ENCODE data around the gene FBLN1.

The FBLN1 gene

DNA sequence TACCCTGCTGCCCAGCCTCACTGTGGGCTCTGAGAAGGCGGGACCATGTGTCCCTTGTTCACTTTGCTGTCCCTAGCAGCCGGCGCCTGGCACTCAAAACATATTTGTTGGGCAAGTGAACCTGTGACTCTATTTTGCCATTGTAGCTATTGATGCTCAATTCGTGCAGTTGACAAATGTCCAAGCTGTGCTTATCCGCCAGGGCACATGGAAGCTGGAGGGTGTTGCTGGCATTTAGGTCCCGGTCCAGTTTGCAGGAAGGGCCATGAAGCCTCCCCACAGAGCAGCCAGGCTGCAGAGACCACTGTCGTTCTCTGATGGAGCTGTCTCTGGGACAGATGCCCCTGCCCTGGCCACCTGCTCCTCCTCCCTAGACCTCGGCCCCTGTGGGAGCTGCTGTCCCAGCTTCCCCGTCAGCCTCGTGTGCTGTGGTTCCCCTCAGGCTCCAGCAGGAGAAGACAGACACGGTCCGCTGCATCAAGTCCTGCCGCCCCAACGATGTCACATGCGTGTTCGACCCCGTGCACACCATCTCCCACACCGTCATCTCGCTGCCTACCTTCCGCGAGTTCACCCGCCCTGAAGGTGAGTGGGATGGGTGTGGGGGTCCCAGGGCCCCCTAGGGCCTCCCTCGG, 71.5 kb downstream of the FBLN1 start:
- DNase-seq: no peak

DNA sequence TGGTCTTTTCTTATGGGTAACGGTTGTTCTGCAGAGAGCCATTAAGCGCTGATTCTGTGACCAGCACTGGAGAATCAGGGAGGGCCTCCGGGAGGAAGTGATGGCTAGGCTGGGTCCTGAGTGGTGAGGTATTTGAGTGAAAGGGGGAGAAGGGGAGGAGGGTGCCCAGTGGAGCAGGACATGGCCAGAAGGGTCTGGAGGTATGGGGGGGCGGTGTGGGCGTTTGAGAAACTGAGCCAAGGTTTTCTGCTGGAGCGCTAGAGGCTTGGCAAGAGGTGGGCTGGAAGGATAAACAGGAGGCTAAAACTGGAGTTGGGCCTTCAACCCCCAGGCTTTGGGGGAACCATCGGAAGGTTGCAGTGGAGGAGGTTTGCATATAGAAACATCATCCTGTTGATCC, 72.5 kb downstream of the FBLN1 start:
- DNase-seq: no peak

DNA sequence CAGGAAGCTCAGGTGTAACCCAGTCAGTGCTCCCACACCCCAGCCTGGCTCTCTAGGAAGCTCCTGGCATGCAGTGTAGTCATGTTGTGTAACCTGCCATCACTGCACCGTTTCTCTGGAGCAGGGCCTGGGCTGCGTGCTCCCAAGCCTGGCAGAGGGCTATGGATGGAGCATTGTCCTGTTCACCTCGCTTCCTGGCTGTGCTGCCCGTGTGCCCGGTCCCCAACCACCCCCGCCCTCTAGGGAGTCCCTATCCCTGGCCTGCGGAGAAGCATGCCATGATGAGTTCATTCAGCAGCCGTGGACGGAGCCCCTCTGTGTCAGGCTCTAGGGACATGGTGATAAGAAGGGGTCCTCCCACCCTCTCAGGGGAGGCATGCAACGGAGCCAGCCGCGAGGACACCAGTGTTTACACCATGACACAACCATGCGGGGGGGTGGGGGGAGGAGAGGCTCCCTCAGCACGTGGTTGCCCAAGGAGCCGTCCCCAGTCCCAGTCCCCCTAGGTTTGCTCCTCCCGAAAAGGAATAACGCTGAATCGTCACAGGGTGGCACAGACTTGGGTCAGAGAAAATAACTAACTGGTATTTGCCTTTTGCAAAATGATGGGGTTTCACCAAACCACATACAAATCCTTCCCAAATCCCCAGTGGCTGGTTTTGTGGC, 73.1 kb downstream of the FBLN1 start:
- DNase-seq: no peak

DNA sequence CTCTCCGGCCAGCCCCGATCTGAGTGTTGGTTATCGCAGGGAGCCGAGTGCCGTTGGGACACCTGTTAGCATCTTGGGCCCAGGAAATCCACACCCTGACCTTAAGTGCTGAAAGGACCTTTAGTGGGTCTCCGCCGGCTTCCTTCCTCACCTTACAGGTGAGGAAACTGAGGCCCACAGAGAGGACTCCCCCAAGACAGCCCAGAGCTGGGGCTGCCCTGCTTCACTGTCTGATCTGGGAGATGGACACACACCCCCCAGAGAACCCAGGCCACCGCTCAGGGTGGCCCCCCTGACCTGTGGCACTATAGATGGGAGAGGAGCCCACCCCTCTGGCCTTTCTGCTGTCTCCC, 73.6 kb downstream of the FBLN1 start:
- DNase-seq: no peak

DNA sequence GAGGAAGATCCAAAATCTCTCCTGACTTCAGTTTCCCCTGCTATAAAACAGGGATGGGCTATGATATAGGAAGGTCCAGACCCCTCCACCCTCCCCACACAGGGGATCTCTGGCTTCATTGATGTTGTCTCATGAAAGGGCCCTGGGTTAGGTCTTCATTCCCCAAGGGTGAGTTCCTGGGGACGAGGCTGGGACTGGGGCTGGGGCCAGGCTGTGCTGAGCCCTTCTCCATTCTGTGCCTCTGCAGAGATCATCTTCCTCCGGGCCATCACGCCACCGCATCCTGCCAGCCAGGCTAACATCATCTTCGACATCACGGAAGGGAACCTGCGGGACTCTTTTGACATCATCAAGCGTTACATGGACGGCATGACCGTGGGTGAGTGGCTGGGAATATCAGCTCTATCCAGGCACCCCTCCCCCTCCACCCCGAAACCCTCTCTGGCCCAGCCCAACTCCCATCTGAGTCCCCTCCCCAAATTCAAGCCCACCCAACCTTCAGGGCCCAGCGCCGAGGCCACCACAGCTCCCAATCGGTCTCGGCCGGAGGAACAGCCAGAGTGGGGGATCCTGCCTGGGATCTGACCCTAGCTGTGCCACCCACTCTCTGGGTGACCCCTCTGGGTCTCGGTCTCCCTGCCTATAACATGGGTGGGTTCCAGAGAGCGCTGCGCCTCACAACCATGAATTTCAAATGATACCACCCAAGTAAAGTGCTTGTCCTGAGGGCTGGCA, 74.2 kb downstream of the FBLN1 start:
- DNase-seq: no peak

DNA sequence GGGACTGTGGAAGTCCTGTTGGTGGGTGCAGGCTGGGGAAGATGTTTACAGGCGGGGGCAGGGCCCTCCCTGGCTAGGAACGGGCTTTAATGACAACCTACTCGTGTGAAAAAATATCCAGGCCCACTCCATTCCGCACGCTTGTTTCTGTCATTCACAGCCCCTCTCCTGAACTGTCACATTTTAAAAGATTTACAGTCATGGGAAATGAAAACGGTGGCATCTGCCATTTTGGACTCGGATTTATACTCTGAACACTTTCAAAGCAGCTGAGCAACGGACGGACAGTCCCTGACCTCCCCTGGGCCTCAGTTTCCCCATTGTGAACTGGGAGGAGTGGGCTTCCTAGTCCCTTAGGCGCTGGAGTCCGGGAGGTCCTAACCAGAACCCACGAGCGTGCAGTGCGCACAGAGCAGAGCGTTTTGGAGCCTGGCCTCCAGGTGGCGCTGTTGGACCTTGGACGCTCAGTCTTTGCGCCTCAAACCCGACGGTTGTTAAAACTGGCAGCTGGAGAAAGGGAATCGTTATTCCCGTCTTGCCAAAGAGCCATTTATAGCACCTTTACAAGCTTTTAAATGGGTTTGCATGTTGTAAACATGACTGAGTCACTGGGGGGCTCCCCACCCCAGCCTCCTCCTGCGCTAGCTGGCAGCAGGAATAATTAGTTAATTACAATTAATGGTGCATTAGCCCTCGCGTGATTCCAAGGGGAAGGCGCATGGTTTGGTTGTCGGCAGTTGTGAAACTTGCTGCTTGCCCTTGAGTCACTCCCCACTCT, 75.3 kb downstream of the FBLN1 start:
- DNase-seq: peak; percentile 69

DNA sequence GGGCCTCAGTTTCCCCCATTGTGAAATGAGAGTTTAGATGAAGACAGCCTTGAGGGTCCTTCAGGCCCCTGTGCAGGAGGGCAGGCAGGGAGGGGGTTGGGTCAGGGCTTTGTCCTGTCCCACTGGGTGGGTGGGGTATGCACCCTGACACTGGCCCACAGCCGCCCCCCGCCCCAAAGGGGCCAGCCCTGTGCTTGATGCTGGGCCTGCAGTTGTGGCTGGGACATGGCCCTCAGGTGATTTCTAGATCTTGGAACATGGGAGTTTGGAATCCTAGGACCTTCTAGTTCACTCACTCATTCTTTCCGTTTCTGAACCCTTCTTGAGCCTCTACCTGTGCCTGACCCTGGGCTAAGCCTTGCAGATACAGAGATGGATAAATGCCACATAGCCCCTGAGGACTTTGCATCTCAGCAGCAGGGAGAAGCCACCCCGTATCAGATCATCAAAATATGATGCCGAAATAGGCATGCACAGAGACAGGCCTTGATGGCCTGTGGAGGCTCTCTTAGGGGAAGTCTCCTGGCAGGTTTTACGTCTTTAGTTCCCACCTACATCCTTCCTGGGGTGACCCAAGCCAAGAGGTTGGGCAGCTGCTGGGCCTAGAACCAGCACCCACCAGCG, 76.0 kb downstream of the FBLN1 start:
- no peak for DNase-seq

DNA sequence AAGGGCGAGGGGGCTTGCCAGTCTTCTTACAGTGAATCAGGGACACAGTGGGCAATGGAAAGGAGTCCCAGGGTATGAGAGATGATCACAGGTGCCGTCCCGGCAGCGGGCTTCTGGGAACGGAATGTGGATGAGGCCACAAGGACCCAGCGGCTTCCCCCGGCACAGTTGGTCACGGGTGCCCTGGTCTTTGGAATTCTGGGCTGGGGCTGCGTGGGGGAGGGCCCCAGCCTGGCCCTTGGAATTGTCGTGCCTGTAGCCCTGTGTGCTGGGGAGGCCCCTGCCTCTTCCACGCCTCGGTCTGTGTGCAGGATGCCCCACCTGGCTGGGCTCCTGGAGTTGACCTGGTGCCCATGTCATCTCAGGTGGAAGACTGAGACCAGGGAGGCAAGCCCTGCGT, 76.6 kb downstream of the FBLN1 start:
- no peak for DNase-seq

DNA sequence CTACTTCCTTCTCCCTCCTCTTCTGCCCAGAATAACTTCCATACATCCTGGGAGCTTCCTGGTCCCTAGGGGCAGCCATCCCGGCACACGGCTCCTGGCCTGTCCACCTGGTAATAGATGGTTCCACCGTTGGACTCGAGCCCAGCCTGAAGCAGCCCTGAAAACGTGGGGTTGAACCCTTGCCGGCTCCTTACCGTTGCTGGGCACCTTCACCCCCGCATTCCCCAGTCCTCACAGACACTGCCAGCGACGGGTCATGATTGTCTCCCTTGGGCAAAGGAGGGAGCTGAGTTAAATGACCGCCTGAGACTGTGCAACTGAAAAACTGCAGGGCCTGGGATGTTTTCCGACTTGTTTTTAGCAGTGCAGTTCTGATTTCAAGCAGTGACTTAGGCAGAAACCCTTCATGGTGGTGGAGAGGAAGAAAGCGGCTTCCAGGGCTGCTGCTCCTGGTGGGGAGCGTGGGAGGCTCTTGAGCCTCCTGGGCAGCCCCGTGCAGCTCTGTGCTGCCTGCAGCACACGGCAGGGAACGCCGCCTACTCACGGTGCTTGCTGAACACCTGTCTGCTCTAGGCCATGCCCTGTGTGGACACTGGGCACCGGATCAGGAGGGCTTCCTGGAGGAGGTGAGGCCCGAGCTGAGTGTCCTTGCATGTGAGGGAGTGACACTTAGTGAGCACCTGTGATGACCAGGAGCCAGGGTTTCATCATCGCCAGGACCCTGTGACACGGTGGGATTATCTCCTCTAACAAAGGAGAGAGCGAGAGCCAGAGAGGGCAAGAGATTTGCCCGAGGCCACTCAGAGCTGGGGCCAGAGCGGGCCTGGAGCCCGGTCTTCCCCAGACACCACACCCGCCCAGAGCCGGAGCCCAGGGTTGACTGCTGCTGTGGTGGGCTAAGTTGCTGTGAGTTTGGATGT, 77.4 kb downstream of the FBLN1 start:
- DNase-seq: no peak

DNA sequence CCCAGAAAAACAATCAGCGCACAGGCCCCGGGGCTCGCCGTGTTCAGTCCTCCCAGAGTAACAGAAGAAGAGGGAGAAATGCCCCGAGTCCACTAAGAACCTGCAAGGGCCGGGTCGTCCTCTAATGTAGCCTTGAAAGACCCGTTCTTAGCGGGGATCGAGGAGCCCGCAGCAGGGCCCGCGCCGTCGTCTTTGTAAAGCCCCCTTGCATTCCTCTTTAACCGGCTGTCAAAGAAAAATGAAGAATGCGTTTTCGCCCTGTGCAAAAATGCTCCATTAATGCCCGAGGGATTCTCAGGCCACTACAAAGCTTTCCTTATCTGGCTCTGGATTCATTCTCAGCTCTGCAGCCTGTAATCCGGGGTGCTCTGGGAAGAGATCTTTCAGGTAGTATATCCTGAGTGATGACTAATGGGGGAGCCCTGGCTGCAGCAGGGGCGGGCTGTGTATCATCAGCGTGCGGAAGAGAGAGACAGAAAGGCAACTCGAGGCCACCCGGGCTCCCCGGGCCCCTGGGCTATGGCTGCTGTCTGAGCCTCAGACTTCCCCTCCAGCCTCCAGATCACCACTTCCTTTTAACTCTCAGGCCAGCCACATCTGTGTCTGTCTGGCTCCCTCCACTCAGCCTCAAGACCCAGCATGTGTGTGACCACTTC, 78.2 kb downstream of the FBLN1 start:
- DNase-seq: no peak

DNA sequence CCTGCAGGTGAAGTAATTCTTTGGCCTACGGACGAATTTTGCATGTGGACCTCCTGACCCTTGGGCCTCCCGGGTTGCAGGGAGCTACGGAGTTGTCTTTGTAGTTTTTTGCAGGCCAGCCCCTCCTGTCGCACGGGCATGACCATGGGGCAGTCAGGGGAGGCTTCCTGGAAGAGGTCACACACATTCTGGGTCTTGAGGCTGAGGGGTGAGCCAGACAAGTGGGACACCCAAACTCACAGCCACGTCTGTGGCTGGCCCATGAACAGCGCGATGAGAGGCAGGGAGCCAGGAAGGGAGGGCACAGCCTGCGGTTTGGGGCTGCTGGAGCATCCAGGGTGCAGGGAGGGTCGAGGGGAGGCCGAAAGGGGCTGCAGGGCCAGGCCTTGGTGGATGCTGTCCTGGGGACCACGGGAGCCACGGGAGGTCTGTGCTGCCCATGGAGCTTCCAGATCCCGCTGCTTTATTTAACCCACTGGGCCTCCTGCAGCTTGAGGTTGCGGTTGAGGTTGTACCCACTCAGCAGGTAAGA, 78.9 kb downstream of the FBLN1 start:
- DNase-seq: no peak

DNA sequence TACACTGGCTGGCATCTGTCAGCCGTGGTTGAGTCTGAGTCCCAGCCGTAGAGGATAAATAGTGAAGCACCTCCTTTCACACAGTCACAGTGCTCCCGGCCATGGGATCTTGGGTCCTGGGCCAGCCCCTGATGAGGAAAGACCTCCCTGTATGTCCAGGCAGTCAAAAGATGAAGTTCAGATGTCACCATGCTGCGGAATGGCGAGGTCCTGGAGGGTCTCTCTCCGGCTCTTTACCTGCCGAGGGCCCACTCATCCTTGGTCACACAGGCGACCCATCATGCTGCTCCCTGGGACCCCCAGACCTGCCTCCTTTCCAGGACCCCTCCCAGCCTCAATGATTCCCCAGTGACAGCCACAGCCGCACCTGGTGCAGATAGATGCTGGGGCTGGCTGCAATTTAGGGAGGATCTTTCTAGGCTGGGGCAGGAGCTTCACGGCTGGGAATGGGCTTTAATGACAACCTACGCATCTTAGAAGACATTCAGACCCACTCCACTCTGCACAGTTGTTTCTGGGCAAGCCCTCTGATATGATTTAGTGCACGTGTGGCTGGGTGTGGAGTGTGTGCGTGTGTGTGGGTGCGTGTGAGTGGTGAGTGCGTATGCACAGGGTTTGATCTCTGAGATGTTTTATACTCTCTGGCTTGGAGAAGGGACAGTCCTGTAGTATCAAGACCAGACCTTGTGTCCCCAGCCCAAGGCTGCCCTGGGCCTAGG, 79.7 kb downstream of the FBLN1 start:
- DNase-seq: no peak

DNA sequence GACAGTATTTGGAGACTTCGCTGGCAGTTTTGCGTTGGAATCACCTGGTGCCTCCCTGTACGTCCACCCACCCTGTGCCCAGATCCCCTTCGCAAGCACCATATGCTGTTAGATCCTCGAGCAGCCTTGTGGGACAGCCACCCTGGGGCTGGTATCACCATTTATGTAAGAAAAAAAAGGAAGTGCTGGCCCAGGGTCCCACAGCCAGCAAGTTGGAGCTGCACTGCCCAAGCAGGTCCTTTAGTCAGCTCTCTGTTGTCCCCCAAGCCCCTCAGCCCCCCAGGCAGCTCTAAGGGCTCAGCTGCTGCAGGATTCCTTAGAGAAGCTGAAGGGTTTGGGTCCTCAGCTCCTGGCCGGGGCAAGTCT, 80.3 kb downstream of the FBLN1 start:
- DNase-seq: no peak

DNA sequence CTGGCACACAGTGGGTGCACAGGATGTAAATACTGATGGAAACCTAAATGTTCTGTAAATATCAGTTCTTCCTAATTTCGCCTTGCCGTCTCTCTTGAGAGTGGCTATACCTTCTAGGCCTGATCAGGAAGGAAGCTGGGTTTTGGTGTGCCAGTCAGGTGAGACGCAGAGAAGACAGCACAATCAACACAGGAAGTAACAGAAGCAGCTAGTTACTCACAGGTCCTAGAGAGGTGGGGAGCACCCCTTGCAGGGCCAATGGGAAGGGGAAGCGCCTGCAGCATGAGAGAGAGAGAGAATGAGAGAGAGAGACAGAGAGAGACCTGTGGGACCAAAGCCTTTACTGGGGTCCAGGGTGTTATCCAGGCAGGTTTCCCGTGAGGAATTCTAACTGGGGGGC, 80.8 kb downstream of the FBLN1 start:
- DNase-seq: peak in 1 of 2 donors; percentile 5

DNA sequence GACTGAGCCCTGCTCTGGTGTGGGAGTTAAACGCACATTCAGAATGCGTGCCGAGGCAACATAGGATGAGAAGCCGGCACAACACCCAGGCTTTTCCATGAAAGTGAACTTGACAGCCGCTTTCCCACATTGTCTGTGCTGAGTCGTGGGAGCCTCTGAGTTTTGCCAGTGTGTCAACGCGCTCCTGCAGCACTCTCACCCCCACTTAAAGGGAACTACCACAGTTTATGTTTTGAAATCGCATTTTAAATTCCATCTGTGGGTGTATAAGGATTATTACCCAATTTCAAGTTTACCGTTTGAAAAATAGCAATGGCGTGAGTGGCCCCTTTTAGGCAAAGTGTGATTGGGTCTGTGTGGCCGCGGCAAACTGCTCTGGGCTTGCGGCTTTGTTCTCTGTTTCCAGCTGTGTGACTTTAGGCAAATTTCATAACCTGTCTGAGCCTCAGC, 81.5 kb downstream of the FBLN1 start:
- DNase-seq: no peak

DNA sequence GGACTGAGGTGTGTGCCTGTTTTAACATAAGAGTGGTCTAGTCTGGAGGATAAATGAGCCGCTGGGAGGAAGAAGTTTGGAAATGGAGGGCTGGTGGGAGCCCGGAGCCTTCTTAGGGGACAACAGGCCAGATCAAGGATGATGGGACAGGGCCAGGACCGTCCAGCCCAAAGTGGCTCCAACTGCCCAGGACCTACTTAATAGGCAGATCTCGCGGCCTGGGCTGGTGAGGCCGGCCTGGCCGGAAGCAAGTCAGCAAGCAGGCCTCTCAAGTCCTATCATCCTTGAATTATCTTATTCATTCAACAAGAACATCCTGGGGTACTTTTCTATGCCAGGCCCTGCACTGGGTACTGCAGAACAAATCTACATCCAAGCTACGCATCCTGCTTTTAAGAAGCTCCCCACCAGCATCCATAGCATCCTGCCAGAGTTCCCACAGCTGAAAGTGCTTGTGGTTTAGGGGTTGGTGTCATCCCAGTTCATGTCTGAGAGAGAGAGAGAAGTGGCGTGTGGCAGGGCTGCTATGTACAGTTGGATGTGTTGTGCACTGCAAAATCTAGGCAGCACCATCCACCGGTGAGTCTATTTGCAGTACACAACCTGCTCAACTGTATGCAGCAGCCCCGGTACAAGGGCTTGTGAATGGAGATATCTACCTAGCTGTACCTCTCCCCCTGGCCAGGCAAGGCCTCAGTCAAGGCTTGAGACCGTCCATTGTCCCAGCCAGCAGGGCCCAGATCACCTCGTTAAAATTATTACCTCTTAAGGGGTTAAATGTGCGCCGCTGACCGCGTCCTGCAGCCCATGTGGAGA, 82.1 kb downstream of the FBLN1 start:
- DNase-seq: no peak

DNA sequence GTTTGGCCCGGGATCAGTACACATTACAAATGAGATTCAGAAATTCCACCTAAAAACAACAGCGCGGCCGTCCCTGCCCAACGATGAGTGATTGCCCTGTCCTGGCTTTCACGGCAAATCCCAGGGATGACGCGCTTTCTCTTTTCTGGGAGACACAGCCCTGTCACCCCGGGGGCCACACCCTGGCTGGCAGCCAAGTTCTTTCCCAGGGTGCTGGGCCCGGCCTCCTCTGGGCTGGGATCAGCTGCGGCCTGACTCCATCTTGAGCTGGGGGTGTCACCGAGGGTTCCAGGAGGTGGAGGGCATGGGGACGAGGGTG, 82.7 kb downstream of the FBLN1 start:
- no peak for DNase-seq

DNA sequence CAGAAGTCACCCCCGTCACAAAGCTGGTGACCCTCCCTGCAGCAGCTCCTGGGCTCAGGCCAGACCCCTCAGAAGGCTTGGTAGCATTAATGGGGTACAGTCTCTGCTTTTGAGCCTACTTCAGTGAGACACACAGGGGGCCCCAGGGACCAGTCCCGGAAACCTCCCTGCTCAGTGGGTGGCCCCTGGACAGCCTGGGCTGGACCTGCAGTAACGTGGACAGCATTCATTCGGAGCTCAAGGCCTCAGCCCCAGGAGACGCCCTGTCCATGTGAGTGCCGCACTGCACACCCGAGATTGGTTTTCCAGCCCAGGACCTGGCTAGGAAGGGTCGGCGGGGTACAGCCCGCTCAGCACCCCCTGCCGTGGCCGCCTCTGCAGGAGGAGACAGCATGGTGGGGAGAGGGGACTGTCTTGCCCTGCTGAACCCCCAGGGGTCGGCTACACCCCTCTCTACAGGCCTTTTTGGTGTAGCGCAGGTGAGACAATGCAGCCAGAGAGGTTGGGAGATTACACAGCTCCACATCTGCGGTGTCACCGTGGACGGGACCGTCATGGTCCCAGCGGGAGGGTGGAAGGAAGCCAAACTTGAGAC, 83.4 kb downstream of the FBLN1 start:
- no peak for DNase-seq

DNA sequence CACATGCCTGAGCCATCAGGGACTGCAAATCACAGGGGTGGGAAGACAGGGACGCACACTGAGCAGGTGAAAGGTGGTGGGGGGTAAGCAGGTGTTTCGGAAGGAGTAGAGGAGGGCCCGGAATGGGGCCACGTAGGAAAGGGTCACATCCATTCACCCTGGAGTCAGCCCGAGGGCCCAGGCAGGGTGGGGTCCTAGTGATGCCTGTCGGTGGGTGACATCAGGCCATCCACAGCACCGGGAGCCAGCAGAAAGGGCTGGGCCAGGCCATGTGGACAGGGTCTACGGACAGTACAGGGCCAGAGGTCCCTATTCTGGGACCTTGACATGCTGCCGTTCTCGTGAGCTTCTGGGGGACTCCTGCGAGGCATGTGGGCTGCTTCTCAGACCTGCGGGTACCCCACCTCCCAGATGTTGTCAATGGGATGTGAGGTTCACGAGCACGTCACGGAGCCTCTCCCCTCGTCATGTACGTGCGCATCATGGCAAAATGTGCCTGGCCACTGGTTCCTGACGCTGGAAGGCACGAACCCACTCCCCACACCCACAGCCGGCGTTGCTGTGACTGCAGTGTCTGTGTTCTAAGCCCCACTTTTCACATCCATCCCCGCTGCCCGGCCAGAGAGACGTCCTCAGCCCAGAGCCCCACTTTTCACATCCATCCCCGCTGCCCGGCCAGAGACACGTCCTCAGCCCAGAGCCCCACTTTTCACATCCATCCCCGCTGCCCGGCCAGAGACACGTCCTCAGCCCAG, 84.1 kb downstream of the FBLN1 start:
- no peak for DNase-seq
